Activated naive CD4-positive, alpha-beta T cell treated with anti-CD3 and anti-CD28 coated beads, Interleukin-2, amount 50 U/mL, for 24 hours (primary cell): Measurements from ENCODE around the gene ALCAM.

Source experiments
- H3K27ac Mint-ChIP-seq: one replicate; pipeline ENCODE4 v1.8.0; 2021; ENCODE audit warnings: mild to moderate bottlenecking, mixed read lengths
- H3K27me3 Mint-ChIP-seq: one replicate; pipeline ENCODE4 v1.8.0; 2021; ENCODE audit warnings: mixed read lengths
- H3K36me3 Mint-ChIP-seq: one replicate; pipeline ENCODE4 v1.8.0; 2021; ENCODE audit warnings: mixed read lengths
- H3K4me1 Mint-ChIP-seq: one replicate; pipeline ENCODE4 v1.8.0; 2021; ENCODE audit warnings: mixed read lengths
- H3K4me3 Mint-ChIP-seq: one replicate; pipeline ENCODE4 v1.8.0; 2021; ENCODE audit warnings: mild to moderate bottlenecking, mixed read lengths
- H3K9me3 Mint-ChIP-seq: one replicate; pipeline ENCODE4 v1.8.0; 2021; ENCODE audit warnings: mixed read lengths

The ALCAM gene

DNA sequence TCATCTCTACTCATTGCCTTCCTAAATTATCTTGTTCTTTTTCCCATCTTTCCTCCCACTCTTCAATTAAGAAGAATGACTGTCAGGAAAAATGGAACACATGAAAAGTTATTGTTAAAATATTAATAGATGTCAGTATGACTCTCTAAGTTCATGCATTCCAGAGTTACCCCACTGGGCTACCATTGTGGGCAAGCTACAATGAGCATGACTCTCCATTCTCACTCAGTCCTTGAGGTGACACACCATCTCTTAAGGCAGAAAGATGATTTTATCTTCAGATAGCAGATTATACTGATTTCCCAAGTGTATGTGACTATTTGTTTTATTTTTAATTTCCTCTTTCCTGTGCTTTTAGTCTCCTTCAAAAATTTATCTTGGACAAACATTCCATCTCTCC is 144.3 kb downstream of the ALCAM start:
- no peaks in the 10 kb centered on the region for H3K4me1 Mint-ChIP-seq
- H3K4me3 Mint-ChIP-seq: no peak overlapping the region
- peaks cover 2% of the 10 kb centered on the region for H3K27me3 Mint-ChIP-seq
- no peaks in the 10 kb centered on the region for H3K9me3 Mint-ChIP-seq
- no peaks in the 10 kb centered on the region for H3K36me3 Mint-ChIP-seq
- H3K27ac Mint-ChIP-seq: no peak overlapping the region

DNA sequence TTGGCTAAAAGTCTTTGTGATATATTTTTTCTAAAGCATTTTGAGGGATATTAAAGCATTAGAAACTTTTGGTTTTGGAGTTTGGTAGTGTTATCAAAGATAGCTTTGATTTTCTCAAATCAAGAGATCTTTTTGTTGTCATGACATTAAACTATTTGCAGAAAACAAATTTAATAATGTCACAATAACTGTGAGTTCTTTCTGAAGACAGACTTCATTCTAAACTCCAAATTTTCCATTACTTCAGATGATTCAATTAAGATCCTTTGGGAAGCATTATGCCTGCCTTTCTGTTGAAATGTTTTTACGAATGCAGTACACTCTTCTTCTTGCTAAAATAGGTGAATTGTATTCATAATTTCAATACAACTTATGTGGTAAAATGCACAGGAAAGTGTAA is 145.4 kb downstream of the ALCAM start:
- H3K4me3 Mint-ChIP-seq: no peak overlapping the region
- no peaks in the 10 kb centered on the region for H3K4me1 Mint-ChIP-seq
- H3K36me3 Mint-ChIP-seq: no peaks in the 10 kb centered on the region
- peaks cover 2% of the 10 kb centered on the region for H3K27me3 Mint-ChIP-seq
- H3K27ac Mint-ChIP-seq: no peak overlapping the region
- no peaks in the 10 kb centered on the region for H3K9me3 Mint-ChIP-seq

- H3K9me3 Mint-ChIP-seq: no peaks in the 10 kb centered on the region
- H3K36me3 Mint-ChIP-seq: no peaks in the 10 kb centered on the region
- no peaks in the 10 kb centered on the region for H3K4me1 Mint-ChIP-seq
- no peaks in the 10 kb centered on the region for H3K27me3 Mint-ChIP-seq
- H3K27ac Mint-ChIP-seq: no peak overlapping the region
- H3K4me3 Mint-ChIP-seq: no peak overlapping the region
These were observed 146.3 kb downstream of the ALCAM start for GRCh38 chr3:105513042-105513441.

GRCh38 chr3:105513886-105514285 is 147.2 kb downstream of the ALCAM start:
- no peaks in the 10 kb centered on the region for H3K4me1 Mint-ChIP-seq
- H3K27ac Mint-ChIP-seq: no peak overlapping the region
- H3K4me3 Mint-ChIP-seq: no peak overlapping the region
- H3K36me3 Mint-ChIP-seq: no peaks in the 10 kb centered on the region
- H3K27me3 Mint-ChIP-seq: no peaks in the 10 kb centered on the region
- no peaks in the 10 kb centered on the region for H3K9me3 Mint-ChIP-seq

GRCh38 chr3:105515372-105515771 is 148.7 kb downstream of the ALCAM start:
- Mint-ChIP-seq H3K4me3 (no peak overlapping the region), H3K36me3 (no peaks in the 10 kb centered on the region)

DNA sequence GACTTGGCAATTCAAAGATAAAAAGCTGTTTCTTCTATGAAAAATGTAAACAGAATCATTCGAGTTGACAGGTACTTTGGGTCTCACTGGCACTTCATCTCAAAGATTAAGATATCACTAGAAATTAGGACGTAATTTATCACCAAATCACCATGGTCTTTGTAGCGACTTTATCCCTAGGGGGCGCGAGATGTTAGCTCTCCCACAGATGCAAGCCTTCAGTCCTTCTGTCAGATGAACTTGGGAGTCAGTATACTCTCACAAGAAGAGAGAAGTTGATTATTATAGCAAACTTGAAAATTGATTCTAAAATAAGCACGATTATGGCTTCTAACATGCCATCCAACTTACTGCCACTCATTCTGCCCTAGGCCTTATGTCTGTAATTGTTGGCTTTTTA is 150.3 kb downstream of the ALCAM start:
- Mint-ChIP-seq H3K4me1 (no peaks in the 10 kb centered on the region), H3K4me3 (no peak overlapping the region), H3K9me3 (no peaks in the 10 kb centered on the region), H3K36me3 (no peaks in the 10 kb centered on the region), H3K27ac (no peak overlapping the region), H3K27me3 (no peaks in the 10 kb centered on the region)

More at GRCh38 chr3:105515372-105515771, 148.7 kb downstream of the ALCAM start:
- Mint-ChIP-seq H3K9me3 (no peaks in the 10 kb centered on the region), H3K27me3 (no peaks in the 10 kb centered on the region), H3K27ac (no peak overlapping the region), H3K4me1 (no peaks in the 10 kb centered on the region)

GRCh38 chr3:105518203-105518602 is 151.5 kb downstream of the ALCAM start:
- H3K36me3 Mint-ChIP-seq: no peaks in the 10 kb centered on the region
- no peak overlapping the region for H3K27ac Mint-ChIP-seq
- H3K4me1 Mint-ChIP-seq: no peaks in the 10 kb centered on the region
- no peaks in the 10 kb centered on the region for H3K27me3 Mint-ChIP-seq
- no peak overlapping the region for H3K4me3 Mint-ChIP-seq
- H3K9me3 Mint-ChIP-seq: no peaks in the 10 kb centered on the region

GRCh38 chr3:105518806-105519418 is 152.2 kb downstream of the ALCAM start:
- H3K4me1 Mint-ChIP-seq: no peaks in the 10 kb centered on the region
- no peak overlapping the region for H3K27ac Mint-ChIP-seq
- no peaks in the 10 kb centered on the region for H3K36me3 Mint-ChIP-seq
- no peaks in the 10 kb centered on the region for H3K9me3 Mint-ChIP-seq
- no peak overlapping the region for H3K4me3 Mint-ChIP-seq
- no peaks in the 10 kb centered on the region for H3K27me3 Mint-ChIP-seq

DNA sequence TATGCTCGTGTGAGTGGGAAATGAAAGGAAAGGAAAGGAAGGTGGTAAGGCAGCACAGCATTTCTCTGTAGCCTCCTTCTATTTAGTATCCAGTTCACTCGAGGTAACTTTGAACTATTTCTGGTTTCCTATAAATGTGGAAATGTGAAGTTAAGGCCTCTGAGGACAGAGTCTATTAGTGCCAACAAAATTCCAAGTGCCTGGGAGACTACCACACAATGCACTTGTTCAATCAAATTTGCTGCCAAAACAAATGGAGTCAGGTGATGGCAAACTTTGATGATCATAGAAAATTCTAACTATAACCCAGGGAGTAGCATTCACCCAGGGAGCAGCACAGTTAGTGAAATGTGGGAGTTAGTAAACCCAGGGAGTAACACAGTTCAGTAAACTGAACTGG is 155.1 kb downstream of the ALCAM start:
- Mint-ChIP-seq H3K27ac (no peak overlapping the region), H3K4me1 (peaks cover 11% of the 10 kb centered on the region), H3K27me3 (no peaks in the 10 kb centered on the region), H3K9me3 (no peaks in the 10 kb centered on the region), H3K4me3 (no peak overlapping the region), H3K36me3 (no peaks in the 10 kb centered on the region)

DNA sequence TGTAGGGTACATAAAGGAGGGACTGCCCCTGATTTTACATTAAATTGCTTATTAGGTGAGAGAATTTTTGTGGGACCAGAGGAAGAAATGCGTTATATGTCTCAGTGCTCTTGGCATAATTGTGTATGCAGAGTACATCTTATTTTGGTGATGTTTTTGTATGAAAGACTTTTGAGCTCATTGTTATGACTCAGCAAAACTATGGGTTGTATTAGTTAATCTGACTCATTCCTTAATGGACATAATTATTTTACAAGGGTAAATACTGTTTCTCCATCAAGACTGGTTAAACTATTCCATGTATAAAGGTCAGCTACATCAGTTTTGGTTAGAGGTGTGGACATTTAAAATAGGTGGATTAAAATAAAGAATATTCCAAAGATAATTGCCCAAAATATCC is 156.8 kb downstream of the ALCAM start:
- H3K4me1 Mint-ChIP-seq: peaks cover 22% of the 10 kb centered on the region
- no peaks in the 10 kb centered on the region for H3K36me3 Mint-ChIP-seq
- no peaks in the 10 kb centered on the region for H3K9me3 Mint-ChIP-seq
- no peak overlapping the region for H3K4me3 Mint-ChIP-seq
- no peaks in the 10 kb centered on the region for H3K27me3 Mint-ChIP-seq
- no peak overlapping the region for H3K27ac Mint-ChIP-seq

- Mint-ChIP-seq H3K27ac (no peak overlapping the region), H3K27me3 (no peaks in the 10 kb centered on the region), H3K4me3 (no peak overlapping the region), H3K36me3 (no peaks in the 10 kb centered on the region), H3K4me1 (peaks cover 22% of the 10 kb centered on the region), H3K9me3 (no peaks in the 10 kb centered on the region)
These were observed 158.8 kb downstream of the ALCAM start for GRCh38 chr3:105525531-105525930.

DNA sequence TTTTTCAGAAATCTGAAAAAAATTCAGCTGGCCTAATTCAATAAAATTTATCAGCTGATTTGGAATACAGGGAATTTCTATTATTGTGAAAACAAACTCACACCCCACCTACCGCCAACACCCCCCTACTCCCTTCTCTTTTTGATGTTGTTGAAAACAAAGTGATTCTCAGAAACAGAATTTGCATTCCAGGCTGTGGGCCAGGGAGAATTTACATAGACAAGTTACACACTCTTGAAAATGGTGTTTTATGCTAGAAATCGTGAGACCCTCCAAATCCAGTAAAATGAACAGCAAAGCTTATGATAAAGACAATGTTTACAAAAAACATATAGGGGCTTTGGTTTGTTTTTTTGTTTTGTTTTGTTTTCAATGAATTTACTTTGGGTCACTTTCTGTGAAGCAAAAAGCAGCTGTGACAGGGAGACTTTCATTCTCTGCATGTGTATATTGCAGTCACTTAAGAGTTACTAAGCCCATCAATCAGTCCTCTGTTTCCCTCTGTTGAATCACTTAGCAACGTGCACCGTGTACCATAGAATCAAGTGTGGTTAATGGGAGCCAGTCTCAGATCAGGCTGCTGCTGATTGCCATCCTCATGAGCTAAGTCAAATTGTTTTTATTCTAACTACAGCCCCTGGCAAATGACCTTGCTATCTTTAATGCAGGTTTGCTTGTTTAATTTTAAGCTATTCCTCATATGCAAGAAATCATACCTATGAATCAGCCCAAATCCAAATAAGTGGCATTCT is 159.8 kb downstream of the ALCAM start:
- H3K4me3 Mint-ChIP-seq: no peak overlapping the region
- peaks cover 22% of the 10 kb centered on the region for H3K4me1 Mint-ChIP-seq
- H3K27ac Mint-ChIP-seq: no peak overlapping the region
- no peaks in the 10 kb centered on the region for H3K9me3 Mint-ChIP-seq
- H3K27me3 Mint-ChIP-seq: no peaks in the 10 kb centered on the region
- H3K36me3 Mint-ChIP-seq: no peaks in the 10 kb centered on the region

- Mint-ChIP-seq H3K27ac (no peak overlapping the region), H3K36me3 (no peaks in the 10 kb centered on the region), H3K4me1 (peaks cover 22% of the 10 kb centered on the region), H3K4me3 (no peak overlapping the region), H3K27me3 (no peaks in the 10 kb centered on the region), H3K9me3 (no peaks in the 10 kb centered on the region)
These were observed 160.8 kb downstream of the ALCAM start for GRCh38 chr3:105527535-105527934.

DNA sequence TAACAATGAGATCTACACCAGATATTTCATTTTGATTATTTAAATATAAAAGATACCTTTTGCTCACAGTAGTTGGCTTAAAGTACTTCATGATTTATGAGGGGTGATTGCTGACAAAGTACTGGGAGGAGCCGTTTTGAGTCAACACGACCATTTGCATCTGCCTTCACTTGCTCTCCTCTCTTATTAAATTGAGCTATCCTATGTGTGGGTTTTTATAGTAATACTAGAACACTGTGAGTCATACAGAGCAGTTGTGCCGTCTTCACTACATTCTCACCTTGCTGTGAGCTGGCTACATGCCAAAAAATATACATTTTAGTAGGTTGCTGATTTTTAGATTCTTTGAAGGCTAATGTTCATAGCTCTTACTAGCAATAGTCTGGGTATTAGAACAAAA is 161.2 kb downstream of the ALCAM start:
- H3K4me3 Mint-ChIP-seq: no peak overlapping the region
- H3K4me1 Mint-ChIP-seq: peaks cover 22% of the 10 kb centered on the region
- H3K36me3 Mint-ChIP-seq: no peaks in the 10 kb centered on the region

DNA sequence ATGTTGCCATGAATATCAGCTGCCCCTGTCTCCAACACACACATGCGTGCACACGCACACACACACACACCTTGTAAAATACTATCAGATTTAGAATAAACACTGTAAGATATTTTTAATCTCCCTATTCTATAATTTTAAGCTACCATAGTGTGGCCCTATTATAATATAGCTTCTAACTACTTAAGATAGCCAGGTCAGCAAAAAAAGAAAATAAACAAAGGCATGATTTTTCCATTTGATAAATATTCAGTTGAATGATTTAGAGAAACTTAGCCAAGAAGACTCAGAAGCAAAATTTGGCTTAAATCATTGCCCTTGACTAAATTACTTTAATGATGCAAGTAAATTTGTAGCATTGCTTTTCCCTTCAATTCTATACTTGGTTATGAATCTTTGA is 162.2 kb downstream of the ALCAM start:
- Mint-ChIP-seq H3K36me3 (no peaks in the 10 kb centered on the region), H3K9me3 (no peaks in the 10 kb centered on the region), H3K27ac (no peak overlapping the region), H3K4me3 (no peak overlapping the region), H3K27me3 (no peaks in the 10 kb centered on the region), H3K4me1 (peaks cover 22% of the 10 kb centered on the region)

More for the DNA sequence above, 161.2 kb downstream of the ALCAM start:
- H3K27ac Mint-ChIP-seq: no peak overlapping the region
- H3K27me3 Mint-ChIP-seq: no peaks in the 10 kb centered on the region
- H3K9me3 Mint-ChIP-seq: no peaks in the 10 kb centered on the region

DNA sequence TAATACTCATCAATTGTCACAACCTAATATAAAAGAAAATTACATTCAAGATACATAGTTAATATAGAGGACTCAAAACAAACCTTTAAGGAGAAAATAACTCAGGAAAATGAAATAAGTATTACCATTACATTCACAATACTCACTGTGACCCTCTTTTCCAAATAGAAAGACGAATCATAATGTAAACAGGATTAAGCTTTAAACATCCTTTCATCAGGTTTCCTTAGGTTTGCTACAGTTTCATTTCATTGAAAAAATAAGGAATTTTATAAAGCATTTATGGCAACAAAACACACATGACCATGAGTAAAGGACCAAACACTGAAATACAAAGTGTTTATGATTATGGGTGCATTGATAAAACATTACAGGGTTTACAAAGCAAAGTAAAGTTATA is 162.7 kb downstream of the ALCAM start:
- H3K9me3 Mint-ChIP-seq: no peaks in the 10 kb centered on the region
- H3K36me3 Mint-ChIP-seq: no peaks in the 10 kb centered on the region
- H3K27ac Mint-ChIP-seq: no peak overlapping the region
- no peaks in the 10 kb centered on the region for H3K27me3 Mint-ChIP-seq
- peaks cover 22% of the 10 kb centered on the region for H3K4me1 Mint-ChIP-seq
- no peak overlapping the region for H3K4me3 Mint-ChIP-seq

GRCh38 chr3:105532251-105532650 is 165.5 kb downstream of the ALCAM start:
- Mint-ChIP-seq H3K4me1 (peaks cover 8% of the 10 kb centered on the region), H3K9me3 (no peaks in the 10 kb centered on the region), H3K27ac (no peak overlapping the region), H3K4me3 (no peak overlapping the region), H3K36me3 (no peaks in the 10 kb centered on the region), H3K27me3 (no peaks in the 10 kb centered on the region)
